GM18867 (cell line): ENCODE measurements around the gene TAS2R1.

Experiments
- ATAC-seq: cut with Tn5 transposase; IDR thresholded peaks from one replicate; pipeline ENCODE4 v1.9.1; 2021; ENCODE audit warnings: mild to moderate bottlenecking, moderate library complexity; ENCODE audit not compliant: unreplicated experiment

The TAS2R1 gene

DNA sequence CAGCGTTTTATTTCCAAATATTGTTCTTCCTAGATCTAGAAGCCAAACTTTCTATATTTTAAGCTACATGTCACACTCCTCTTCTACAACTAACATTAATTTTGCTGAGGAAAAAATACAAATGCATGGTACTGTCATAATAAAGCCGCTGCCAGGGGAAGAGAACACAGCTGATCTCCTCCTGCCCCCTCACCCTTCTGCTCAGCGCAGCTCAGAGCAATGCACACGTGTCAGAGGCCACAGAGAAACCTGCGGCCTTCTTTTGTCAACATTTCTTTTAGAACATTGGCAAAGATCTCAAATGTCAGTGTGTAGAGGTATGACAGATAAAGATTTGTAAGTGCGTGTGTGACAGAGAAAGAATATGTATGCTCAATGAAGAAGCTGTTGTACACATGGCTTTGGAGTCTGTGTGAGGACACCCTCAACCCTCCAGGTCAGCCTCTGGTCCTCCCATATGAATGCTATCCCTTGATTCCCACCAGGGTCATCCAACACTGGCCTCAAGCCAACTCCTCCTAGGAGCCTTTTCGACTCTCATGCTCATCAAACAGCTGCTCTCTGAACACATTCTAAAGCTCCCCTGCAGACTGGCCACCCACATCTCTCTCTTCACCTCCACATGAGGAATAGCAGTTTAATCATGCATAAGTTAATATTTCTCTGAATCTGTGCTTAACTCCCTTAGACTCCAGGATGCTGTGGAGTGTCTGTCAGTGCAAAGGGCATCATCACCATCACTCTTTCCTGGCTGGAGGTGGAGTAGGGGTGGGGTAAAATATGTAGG, 40.9 kb downstream of the TAS2R1 start:
- ATAC-seq: no peak

DNA sequence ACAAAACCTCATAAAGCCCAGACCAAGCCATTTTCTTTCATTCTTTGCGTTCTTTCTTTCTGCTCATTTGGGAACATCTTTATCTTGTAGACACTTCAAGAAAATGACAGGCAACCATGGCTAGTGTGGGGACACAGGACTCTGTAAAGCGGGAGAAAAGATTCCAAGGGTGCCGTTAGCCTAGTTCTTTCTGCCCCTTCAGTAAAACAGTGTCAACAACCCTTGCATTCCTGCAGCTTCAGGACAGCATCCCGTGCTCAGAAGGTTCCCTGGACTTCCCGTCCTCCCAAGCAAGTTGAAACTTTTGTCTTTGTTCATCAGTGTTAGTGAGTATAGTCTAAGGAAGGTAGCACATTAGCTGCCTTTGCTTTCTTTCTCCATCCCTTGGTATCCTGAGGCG, 41.9 kb downstream of the TAS2R1 start:
- ATAC-seq: no peak

DNA sequence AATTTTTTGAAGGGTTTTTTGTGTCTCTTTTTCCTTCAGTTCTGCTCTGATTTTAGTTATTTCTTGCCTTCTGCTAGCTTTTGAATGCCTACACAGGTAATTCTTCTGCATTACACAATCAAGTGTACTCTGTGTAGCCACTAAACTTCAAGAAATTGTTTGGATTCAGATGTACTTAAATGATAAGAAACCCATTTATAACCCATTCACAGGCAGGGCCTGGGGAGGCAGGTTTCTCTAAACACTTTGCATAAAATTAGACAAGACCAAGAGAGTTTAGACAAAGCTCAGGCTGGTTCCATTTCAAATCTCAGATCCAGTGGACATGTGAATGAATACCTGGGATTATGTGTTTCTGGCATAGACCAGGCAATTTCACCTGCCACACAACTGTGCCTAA, 43.0 kb downstream of the TAS2R1 start:
- no peak for ATAC-seq

DNA sequence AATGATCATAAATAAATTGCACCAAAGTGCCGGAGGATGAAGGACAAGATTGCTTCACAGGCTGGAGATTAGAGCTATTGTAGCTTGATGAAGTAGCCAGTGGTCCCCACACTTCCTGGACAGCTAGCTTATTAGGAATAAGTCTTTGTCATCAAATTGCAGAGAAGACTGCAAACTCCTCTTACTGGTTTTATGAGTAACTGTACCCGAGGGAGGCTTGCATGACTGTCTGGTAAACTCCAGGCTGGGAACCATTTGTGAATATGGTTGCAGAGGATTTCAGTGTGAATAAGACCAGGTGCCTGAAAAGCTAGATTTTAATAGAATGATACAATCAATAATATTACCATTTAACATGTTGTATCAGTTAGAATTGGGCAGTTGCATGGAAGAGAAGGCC, 47.7 kb downstream of the TAS2R1 start:
- ATAC-seq: no peak
